ENCODE data around the gene SRRM2. TPM values are rescaled to one million over a fixed set of nuclear protein-coding genes. Genes with fewer than 3 reads are reported as not detected.

Gene SRRM2
- total RNA-seq, 2 donors from 2014 or later, result 843 to 876 TPM

- TF ChIP-seq, protein P1, sequence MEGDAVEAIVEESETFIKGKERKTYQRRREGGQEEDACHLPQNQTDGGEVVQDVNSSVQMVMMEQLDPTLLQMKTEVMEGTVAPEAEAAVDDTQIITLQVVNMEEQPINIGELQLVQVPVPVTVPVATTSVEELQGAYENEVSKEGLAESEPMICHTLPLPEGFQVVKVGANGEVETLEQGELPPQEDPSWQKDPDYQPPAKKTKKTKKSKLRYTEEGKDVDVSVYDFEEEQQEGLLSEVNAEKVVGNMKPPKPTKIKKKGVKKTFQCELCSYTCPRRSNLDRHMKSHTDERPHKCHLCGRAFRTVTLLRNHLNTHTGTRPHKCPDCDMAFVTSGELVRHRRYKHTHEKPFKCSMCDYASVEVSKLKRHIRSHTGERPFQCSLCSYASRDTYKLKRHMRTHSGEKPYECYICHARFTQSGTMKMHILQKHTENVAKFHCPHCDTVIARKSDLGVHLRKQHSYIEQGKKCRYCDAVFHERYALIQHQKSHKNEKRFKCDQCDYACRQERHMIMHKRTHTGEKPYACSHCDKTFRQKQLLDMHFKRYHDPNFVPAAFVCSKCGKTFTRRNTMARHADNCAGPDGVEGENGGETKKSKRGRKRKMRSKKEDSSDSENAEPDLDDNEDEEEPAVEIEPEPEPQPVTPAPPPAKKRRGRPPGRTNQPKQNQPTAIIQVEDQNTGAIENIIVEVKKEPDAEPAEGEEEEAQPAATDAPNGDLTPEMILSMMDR (conservative IDR thresholded peaks at IDR 0.05), result no peak
- H3K4me3 ChIP-seq (ENCODE audit: low read length), result no peak overlapping the region
- H3K9me3 Mint-ChIP-seq, result peaks cover under 1% of the 10 kb centered on the region
- no peaks in the 10 kb centered on the region for H3K27me3 ChIP-seq (ENCODE audit: control insufficient read depth, insufficient read depth, low read length, poor library complexity, severe bottlenecking)
- no peak overlapping the region for H3K4me3 Mint-ChIP-seq
- peaks cover 81% of the 10 kb centered on the region for H3K36me3 ChIP-seq (ENCODE audit: control insufficient read depth, insufficient read depth, low read length)
- no peak overlapping the region for H3K9ac ChIP-seq (ENCODE audit: extremely low read depth, low read length, poor library complexity, severe bottlenecking)
- WGBS, 2 experiments (ENCODE audit: insufficient coverage in 1 of 2, insufficient read length in 1 of 2), result 97 to 98% methylated on average over 11 to 18 of the region's 18 CpGs
- peaks cover 76% of the 10 kb centered on the region for H3K36me3 Mint-ChIP-seq (ENCODE audit: low read depth)
- H3K9me3 ChIP-seq (ENCODE audit: control insufficient read depth, low read length), result no peaks in the 10 kb centered on the region
- H3K27me3 Mint-ChIP-seq (ENCODE audit: insufficient read depth), result no peaks in the 10 kb centered on the region
- H3K27ac Mint-ChIP-seq, result peak overlapping the region; percentile 86
- DNase-seq, result peak; percentile 64
- H3K27ac ChIP-seq (ENCODE audit: low read depth, low read length), result peak overlapping the region; percentile 0
- H3K4me1 ChIP-seq (ENCODE audit: control insufficient read depth, insufficient read depth, low read length), result peaks cover 3% of the 10 kb centered on the region
- peaks cover 2% of the 10 kb centered on the region for H3K4me1 Mint-ChIP-seq
These were observed 19.3 kb downstream of the SRRM2 start for GRCh38 chr16:2771496-2772402.

DNA sequence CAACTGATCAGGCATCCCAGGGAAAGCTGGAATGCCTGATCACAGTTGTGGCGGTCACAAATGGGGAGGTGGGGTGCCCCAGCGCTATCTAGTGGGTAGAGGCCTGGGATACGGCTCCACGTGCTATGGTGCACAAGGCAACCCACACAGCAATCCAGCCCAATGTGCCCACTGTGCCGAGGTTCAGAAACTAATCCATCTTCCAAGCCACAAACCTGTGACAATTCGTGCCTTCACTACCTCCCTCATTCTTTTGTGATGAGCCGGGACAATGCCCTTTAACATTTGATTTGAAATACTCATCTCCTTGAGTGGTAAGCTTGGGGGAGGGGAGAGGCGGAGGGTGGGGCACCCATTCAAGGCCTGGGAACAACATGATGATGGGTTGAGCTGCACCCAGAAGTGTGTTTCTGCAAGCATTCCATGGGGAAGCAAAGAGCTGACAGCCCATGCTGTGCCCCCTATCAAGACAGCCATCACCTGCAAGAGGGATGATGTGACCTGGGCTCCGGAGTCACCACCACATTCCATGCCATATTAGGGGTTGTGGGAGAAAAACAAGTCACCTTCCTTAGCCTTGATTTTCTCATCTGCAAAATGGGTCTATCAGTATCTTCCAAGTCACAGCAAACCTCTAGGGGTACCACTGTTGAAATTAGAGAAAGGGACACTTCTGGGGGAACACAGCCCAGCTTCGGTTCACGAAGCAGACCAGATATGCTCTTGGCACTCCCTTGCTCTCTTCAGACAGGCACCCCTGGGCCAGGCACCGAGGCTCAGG, 20.9 kb downstream of the SRRM2 start:
- Mint-ChIP-seq H3K9me3 (no peaks in the 10 kb centered on the region), H3K4me1 (peaks cover 6% of the 10 kb centered on the region), H3K36me3 (ENCODE audit: low read depth) (peaks cover 60% of the 10 kb centered on the region), H3K27ac (peak overlapping the region; percentile 79), H3K4me3 (no peak overlapping the region), H3K27me3 (ENCODE audit: insufficient read depth) (no peaks in the 10 kb centered on the region)
- no peaks in the 10 kb centered on the region for H3K9me3 ChIP-seq (ENCODE audit: control insufficient read depth, low read length)
- TF ChIP-seq, protein P1 (conservative IDR thresholded peaks at IDR 0.05), result no peak
- H3K27ac ChIP-seq (ENCODE audit: low read depth, low read length), result peak overlapping the region; percentile 16
- WGBS, 2 experiments (ENCODE audit: insufficient coverage in 1 of 2, insufficient read length in 1 of 2), result 84 to 91% methylated on average over 11 of the region's 12 CpGs
- no peaks in the 10 kb centered on the region for H3K4me1 ChIP-seq (ENCODE audit: control insufficient read depth, insufficient read depth, low read length)
- peaks cover 65% of the 10 kb centered on the region for H3K36me3 ChIP-seq (ENCODE audit: control insufficient read depth, insufficient read depth, low read length)
- H3K4me3 ChIP-seq (ENCODE audit: low read length), result no peak overlapping the region
- H3K9ac ChIP-seq (ENCODE audit: extremely low read depth, low read length, poor library complexity, severe bottlenecking), result no peak overlapping the region
- no peak for DNase-seq
- no peaks in the 10 kb centered on the region for H3K27me3 ChIP-seq (ENCODE audit: control insufficient read depth, insufficient read depth, low read length, poor library complexity, severe bottlenecking)

- Mint-ChIP-seq H3K4me3 (no peak overlapping the region), H3K27me3 (ENCODE audit: insufficient read depth) (no peaks in the 10 kb centered on the region), H3K27ac (no peak overlapping the region), H3K36me3 (ENCODE audit: low read depth) (peaks cover 54% of the 10 kb centered on the region), H3K4me1 (peaks cover 10% of the 10 kb centered on the region), H3K9me3 (no peaks in the 10 kb centered on the region)
- Histone ChIP-seq H3K27ac (ENCODE audit: low read depth, low read length) (no peak overlapping the region), H3K4me3 (ENCODE audit: low read length) (no peak overlapping the region), H3K36me3 (ENCODE audit: control insufficient read depth, insufficient read depth, low read length) (peaks cover 56% of the 10 kb centered on the region), H3K9ac (ENCODE audit: extremely low read depth, low read length, poor library complexity, severe bottlenecking) (no peak overlapping the region), H3K4me1 (ENCODE audit: control insufficient read depth, insufficient read depth, low read length) (no peaks in the 10 kb centered on the region), H3K9me3 (ENCODE audit: control insufficient read depth, low read length) (no peaks in the 10 kb centered on the region), H3K27me3 (ENCODE audit: control insufficient read depth, insufficient read depth, low read length, poor library complexity, severe bottlenecking) (no peaks in the 10 kb centered on the region)
- 80 to 95% methylated on average over 3 to 7 of the region's 7 CpGs for WGBS, 2 experiments (ENCODE audit: insufficient coverage in 1 of 2, insufficient read length in 1 of 2)
- DNase-seq, result no peak
- TF ChIP-seq, protein P1 (conservative IDR thresholded peaks at IDR 0.05), result no peak
These were observed 21.9 kb downstream of the SRRM2 start for GRCh38 chr16:2774161-2774891.

Data from endodermal cell (in vitro differentiated cells).